BLaER1 (cell line): ENCODE measurements around the gene MYH10.
A peak's percentile ranks its signal among the peaks of the same experiment; 100 is the strongest.

Source experiments
- H3K27ac ChIP-seq: shearing (Covaris generic); formaldehyde crosslinking; 2 replicates; pipeline ENCODE4 v1.8.1; 2022
- H3K27me3 ChIP-seq: shearing (Covaris generic); formaldehyde crosslinking; 2 replicates; pipeline ENCODE4 v1.8.1; 2022
- H3K36me3 ChIP-seq: shearing (Covaris generic); formaldehyde crosslinking; 2 replicates; pipeline ENCODE4 v1.8.1; 2022
- H3K4me1 ChIP-seq: shearing (Covaris generic); formaldehyde crosslinking; 2 replicates; pipeline ENCODE4 v1.8.1; 2022
- H3K4me2 ChIP-seq: shearing (Covaris generic); formaldehyde crosslinking; 2 replicates; pipeline ENCODE4 v1.8.1; 2022
- H3K4me3 ChIP-seq: shearing (Covaris generic); formaldehyde crosslinking; 2 replicates; pipeline ENCODE4 v1.8.1; 2022
- H3K9ac ChIP-seq: shearing (Covaris generic); formaldehyde crosslinking; 2 replicates; pipeline ENCODE4 v1.8.1; 2022
- H3K9me3 ChIP-seq: shearing (Covaris generic); formaldehyde crosslinking; 2 replicates; pipeline ENCODE4 v1.8.1; 2022
- H4K20me1 ChIP-seq: shearing (Covaris generic); formaldehyde crosslinking; 2 replicates; pipeline ENCODE4 v1.8.1; 2022
- Cebpa-rat ChIP-seq: shearing (Covaris generic); IDR thresholded peaks from 2 replicates; pipeline ENCODE4 v1.8.1; 2022

MYH10 gene

DNA sequence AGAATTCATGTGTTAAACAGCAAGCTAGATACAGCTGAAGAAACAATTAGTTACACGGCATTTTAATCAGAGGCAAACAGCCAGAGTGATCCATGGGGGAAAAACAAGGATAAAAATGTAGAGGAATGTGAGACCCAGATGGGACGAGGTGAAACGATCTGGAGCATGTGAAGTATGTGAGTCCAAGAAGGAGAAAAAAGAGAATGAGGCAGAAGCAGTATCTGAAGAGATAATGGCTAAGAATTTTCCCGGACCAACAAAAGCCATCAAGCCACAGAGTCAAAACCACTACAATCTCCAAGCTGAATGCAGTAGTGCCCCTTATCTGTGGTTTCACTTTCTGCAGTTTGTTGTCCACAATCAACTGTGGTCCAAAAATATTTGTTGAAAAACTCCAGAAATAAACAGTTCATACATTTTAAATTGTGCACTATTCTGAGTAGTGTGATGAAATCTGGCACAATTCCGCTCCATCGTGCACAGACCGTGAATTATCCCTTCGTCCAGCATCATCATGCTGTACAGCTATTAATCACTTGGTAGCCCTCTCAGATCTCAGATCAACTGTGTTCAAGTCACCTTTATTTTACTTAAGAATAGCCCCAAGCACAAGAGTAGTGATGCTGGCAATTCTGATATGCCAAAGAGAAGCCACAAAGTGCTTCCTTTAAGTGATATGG, 18.8 kb downstream of the MYH10 start:
- no peak overlapping the region for H3K9ac ChIP-seq
- H4K20me1 ChIP-seq = peaks cover 61% of the 10 kb centered on the region
- H3K9me3 ChIP-seq = peaks cover 31% of the 10 kb centered on the region
- H3K4me1 ChIP-seq = peaks cover 33% of the 10 kb centered on the region
- peaks cover 56% of the 10 kb centered on the region for H3K36me3 ChIP-seq
- H3K27me3 ChIP-seq = no peaks in the 10 kb centered on the region
- TF ChIP-seq Cebpa-rat = no peak
- H3K27ac ChIP-seq = no peak overlapping the region
- H3K4me2 ChIP-seq = no peak overlapping the region
- H3K4me3 ChIP-seq = no peak overlapping the region

DNA sequence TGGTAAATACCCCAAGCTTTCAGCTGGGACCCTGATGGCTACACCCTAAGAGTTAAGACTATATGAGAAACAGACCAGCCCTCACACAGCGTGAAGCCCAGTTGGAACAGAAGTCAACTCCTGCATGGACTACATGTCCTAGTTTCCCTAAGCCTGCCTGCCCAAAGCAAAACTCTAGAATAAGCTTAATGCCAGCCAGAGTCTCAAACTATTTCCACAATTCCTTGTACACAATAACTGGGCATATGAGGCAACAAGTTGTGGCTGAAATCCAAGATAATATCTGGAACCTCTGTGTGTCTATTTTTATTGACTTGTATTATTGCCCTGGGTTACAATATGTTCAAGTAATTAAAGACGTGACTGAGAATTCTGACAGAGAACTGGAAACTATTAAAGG, 19.4 kb downstream of the MYH10 start:
- peaks cover 66% of the 10 kb centered on the region for H4K20me1 ChIP-seq
- peaks cover 30% of the 10 kb centered on the region for H3K9me3 ChIP-seq
- H3K4me1 ChIP-seq = peaks cover 39% of the 10 kb centered on the region
- H3K27me3 ChIP-seq = no peaks in the 10 kb centered on the region
- peaks cover 54% of the 10 kb centered on the region for H3K36me3 ChIP-seq
- no peak overlapping the region for H3K9ac ChIP-seq
- TF ChIP-seq Cebpa-rat = no peak
- no peak overlapping the region for H3K27ac ChIP-seq
- no peak overlapping the region for H3K4me2 ChIP-seq
- H3K4me3 ChIP-seq = no peak overlapping the region

DNA sequence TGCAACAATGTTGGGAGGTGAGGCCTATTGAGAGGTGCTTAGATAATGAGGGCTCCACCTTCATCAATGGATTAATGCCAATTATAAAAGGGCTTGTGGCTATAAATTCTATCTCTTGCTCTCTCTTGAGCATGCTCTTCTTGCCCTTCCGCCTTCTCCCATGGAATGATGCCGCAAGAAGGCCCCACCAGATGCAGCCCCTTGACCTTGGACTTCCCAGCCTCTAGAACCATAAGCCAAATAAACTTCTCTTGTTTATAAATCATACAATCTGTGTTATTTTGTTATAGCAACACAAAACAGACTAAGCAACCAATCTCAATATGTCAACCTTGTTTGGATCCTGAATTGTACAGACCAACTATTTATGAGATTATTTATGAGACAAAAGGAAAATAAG, 20.0 kb downstream of the MYH10 start:
- no peak for TF ChIP-seq Cebpa-rat

DNA sequence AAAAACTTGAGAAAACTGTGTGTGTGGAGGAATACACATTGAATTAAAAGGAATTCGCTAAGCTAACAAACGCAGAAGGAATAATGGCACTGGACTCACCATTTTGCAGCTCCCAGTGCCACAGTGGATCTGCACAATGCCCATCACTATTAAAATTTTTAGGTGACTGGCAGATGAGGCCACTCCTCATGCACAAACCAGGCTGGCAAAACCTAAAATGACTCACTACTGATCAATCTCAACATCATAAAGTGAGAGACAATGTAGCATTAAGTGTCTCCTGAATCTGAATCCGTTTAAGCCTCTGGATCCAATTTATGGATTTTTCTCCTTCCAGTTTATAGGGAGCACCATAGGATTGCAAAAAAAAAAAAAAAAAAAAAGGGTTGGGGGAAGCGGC, 20.6 kb downstream of the MYH10 start:
- H3K4me1 ChIP-seq = peaks cover 48% of the 10 kb centered on the region
- no peak overlapping the region for H3K4me2 ChIP-seq
- H3K36me3 ChIP-seq = peaks cover 50% of the 10 kb centered on the region
- no peaks in the 10 kb centered on the region for H3K27me3 ChIP-seq
- H4K20me1 ChIP-seq = peaks cover 73% of the 10 kb centered on the region
- no peak overlapping the region for H3K27ac ChIP-seq
- H3K4me3 ChIP-seq = no peak overlapping the region
- no peak overlapping the region for H3K9ac ChIP-seq
- peaks cover 30% of the 10 kb centered on the region for H3K9me3 ChIP-seq
- no peak for TF ChIP-seq Cebpa-rat

More for the DNA sequence above, 20.0 kb downstream of the MYH10 start:
- Histone ChIP-seq H3K27ac (no peak overlapping the region), H3K27me3 (no peaks in the 10 kb centered on the region), H3K4me1 (peaks cover 45% of the 10 kb centered on the region), H3K9me3 (peaks cover 30% of the 10 kb centered on the region), H3K4me3 (no peak overlapping the region), H3K4me2 (no peak overlapping the region), H3K36me3 (peaks cover 50% of the 10 kb centered on the region), H4K20me1 (peaks cover 71% of the 10 kb centered on the region), H3K9ac (no peak overlapping the region)

DNA sequence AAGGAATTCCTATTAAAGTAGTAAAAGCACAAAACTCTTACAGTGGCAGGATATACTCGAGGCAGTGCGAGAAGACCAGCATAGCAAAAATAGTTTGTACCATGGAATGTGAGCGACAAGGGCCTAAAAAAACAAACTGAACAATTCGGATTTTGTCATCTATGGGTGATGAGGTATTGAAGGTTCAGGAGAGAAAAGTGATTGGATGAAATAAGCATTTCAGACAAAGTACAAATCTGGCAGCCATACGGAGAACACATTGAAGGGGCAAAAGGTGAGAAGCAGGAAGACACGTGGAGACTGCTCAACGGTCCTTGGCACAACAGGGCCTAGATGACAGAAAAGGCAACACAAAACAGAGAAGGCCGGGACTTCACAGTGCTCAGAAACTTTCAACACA, 22.5 kb downstream of the MYH10 start:
- TF ChIP-seq Cebpa-rat = no peak
- H3K27ac ChIP-seq = no peak overlapping the region
- H4K20me1 ChIP-seq = peaks cover 54% of the 10 kb centered on the region
- H3K4me3 ChIP-seq = no peak overlapping the region
- no peaks in the 10 kb centered on the region for H3K27me3 ChIP-seq
- H3K4me2 ChIP-seq = peak overlapping the region; percentile 86
- H3K4me1 ChIP-seq = peaks cover 48% of the 10 kb centered on the region
- H3K9me3 ChIP-seq = peaks cover 30% of the 10 kb centered on the region
- peaks cover 60% of the 10 kb centered on the region for H3K36me3 ChIP-seq
- H3K9ac ChIP-seq = no peak overlapping the region

DNA sequence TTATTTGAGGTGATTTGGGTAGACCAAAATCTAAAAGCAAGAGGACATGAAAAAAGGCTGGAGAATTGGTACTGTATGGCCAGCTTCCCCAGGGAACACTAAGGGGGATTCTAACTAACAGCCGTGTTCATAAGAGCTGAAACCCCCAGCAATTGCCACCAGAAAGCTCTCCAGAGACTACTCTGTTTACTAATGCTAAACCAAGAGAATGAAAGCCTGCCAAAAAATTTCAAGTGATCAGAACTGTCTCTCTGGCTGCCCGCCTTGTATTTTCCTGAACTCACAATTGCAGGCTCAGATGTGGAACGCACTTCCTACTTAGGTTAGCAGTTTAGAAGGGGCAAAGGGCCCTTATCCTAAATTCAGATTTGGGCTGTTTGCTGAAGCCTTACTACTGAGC, 24.1 kb downstream of the MYH10 start:
- no peak for TF ChIP-seq Cebpa-rat
- H3K9ac ChIP-seq = peak overlapping the region; percentile 71
- no peaks in the 10 kb centered on the region for H3K27me3 ChIP-seq
- H4K20me1 ChIP-seq = peaks cover 42% of the 10 kb centered on the region
- peaks cover 59% of the 10 kb centered on the region for H3K36me3 ChIP-seq
- peaks cover 39% of the 10 kb centered on the region for H3K4me1 ChIP-seq
- peaks cover 19% of the 10 kb centered on the region for H3K9me3 ChIP-seq
- H3K27ac ChIP-seq = peak overlapping the region; percentile 75
- peak overlapping the region; percentile 10; the same call in 1 of the 2 replicates for H3K4me3 ChIP-seq
- peak overlapping the region; percentile 86 for H3K4me2 ChIP-seq

DNA sequence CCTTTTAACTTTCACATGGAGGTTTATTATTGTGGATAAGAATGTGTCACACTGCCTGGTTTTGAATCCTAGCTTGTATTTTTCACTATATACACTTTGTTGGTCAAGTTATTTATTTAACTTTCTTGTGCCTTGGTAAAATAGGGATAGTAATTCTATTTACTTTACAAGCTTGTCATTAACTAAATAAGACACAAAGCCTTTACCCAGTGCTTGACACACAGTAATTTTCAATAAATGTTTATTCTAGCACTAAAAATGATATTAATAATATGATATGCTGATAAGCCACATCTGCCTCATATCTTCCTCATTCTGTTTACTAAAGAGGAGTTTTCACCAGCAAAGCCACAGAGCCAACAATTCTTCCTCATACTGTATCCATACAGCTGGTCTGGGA, 27.8 kb downstream of the MYH10 start:
- peaks cover 11% of the 10 kb centered on the region; the same call in 1 of the 2 replicates for H3K9me3 ChIP-seq
- H3K4me3 ChIP-seq = no peak overlapping the region
- TF ChIP-seq Cebpa-rat = no peak
- H3K4me1 ChIP-seq = peaks cover 24% of the 10 kb centered on the region
- H3K4me2 ChIP-seq = no peak overlapping the region
- H3K9ac ChIP-seq = no peak overlapping the region
- H3K27ac ChIP-seq = no peak overlapping the region
- no peaks in the 10 kb centered on the region for H3K27me3 ChIP-seq
- peaks cover 64% of the 10 kb centered on the region for H3K36me3 ChIP-seq
- H4K20me1 ChIP-seq = peaks cover 23% of the 10 kb centered on the region

DNA sequence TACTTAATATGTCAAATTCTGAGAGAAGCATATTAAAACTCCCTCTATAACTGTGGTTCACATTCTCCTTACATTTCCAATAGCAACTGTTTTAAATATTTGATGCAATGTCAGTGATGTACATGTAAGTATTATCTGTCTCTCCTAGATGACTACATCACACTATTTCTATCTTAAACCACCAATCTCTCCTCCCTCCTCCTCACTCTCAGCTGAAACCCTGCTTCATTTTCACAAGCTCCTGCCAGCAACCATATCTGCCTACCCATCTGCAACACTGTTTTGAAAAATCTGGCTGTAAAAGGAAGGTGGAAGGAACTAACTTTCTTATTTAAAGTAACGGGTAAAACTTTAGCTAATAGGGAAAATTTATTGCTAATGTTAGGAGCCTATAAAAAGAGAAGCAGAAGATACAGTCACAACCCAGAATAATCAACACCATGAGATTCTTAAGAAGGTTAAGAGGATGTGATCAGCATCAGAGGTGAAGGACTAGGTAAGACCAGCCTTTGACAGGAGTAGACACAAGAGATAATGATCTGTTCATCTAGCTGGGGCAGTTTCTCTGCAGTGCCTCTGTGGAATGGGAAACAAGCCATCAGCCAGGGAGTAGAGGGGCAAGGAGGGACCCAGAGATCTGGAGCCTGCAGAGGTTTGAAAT, 31.0 kb downstream of the MYH10 start:
- Histone ChIP-seq H3K27ac (no peak overlapping the region), H3K9ac (no peak overlapping the region), H3K4me3 (no peak overlapping the region), H3K4me1 (no peaks in the 10 kb centered on the region), H3K36me3 (peaks cover 87% of the 10 kb centered on the region), H3K27me3 (no peaks in the 10 kb centered on the region), H3K4me2 (no peak overlapping the region), H3K9me3 (peaks cover 14% of the 10 kb centered on the region; the same call in 1 of the 2 replicates), H4K20me1 (no peaks in the 10 kb centered on the region)
- TF ChIP-seq Cebpa-rat = no peak

DNA sequence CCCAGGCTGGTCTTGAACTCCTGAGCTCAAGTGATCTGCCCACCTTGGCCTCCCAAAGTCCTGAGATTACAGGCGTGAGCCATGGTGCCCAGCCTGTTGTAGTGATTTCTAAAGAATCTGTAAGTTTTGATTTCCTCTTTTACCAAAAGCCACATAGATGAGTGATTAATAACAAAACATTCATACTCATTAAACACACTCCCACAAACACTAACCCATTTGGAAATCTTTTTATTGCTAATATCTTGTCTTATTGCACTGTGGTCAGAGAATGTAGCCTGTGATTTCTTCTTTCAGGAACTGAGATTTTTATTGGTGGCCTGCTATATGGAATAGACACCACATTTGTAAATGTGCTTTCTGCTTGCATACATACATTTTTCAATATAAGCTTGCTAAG, 31.6 kb downstream of the MYH10 start:
- Histone ChIP-seq H3K9ac (no peak overlapping the region), H3K27ac (no peak overlapping the region), H3K27me3 (no peaks in the 10 kb centered on the region), H3K36me3 (peaks cover 86% of the 10 kb centered on the region), H3K4me3 (no peak overlapping the region), H3K9me3 (peaks cover 15% of the 10 kb centered on the region; the same call in 1 of the 2 replicates), H3K4me1 (no peaks in the 10 kb centered on the region), H4K20me1 (no peaks in the 10 kb centered on the region), H3K4me2 (no peak overlapping the region)
- TF ChIP-seq Cebpa-rat = no peak

DNA sequence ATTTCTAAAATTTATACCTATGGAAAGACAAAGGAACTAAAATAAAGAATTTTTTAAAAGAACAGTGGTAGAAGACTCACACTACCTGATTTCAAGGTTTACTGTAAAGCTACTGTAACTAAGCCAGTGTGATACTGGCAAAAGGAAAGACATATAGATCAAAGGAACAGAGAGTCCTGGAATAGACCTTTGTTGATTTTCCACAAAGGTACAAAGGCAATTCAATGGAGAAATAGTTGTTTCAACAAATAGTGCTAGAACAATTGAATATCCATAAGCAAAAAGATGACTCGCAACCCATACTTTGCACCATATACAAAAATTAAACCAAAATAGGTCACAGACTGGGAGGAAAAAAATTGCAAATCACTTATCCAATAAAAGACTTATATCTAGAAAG, 36.7 kb downstream of the MYH10 start:
- Histone ChIP-seq H3K9ac (no peak overlapping the region), H3K4me3 (no peak overlapping the region), H3K27me3 (no peaks in the 10 kb centered on the region), H3K9me3 (peaks cover 10% of the 10 kb centered on the region; the same call in 1 of the 2 replicates), H3K36me3 (peaks cover 66% of the 10 kb centered on the region), H4K20me1 (peaks cover 12% of the 10 kb centered on the region; the same call in 1 of the 2 replicates), H3K4me1 (peaks cover 17% of the 10 kb centered on the region), H3K27ac (no peak overlapping the region), H3K4me2 (no peak overlapping the region)
- TF ChIP-seq Cebpa-rat = no peak
